ENCODE measurements around the gene RPN2.

The RPN2 gene

DNA sequence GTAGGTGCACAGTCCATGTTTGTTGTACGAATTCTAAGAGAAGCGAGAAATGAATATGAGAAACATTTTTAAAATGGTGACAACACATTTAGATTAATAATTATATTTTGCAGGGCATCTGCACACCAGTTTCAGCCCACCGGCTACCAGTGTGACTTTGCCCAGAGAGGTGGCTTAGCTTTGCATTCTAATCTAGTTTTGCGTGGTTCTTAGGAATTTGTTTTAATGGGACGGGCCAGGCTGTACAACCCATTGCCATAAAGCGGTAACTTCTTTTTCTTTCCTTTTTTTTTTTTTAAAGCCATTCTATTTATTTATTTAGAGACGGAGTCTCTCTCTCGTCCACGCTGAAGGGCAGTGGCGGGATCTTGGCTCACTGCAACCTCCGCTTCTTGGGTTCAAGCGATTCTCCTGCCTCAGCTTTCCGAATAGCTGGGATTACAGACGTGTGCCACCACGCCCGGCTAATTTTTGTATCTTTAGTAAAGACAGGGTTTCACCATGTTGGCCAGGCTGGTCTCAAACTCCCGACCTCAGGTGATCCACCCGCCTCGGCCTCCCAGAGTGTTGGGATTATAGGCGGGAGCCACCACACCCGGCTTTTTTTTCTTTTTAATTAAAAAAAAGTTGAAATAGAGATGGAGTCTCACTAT lies 111.2 kb downstream of the RPN2 start:
- no peak for DNase-seq (ENCODE audit: extremely low spot score)
- no peak for TF ChIP-seq CTBP1 (IDR thresholded peaks at IDR 0.05; ENCODE audit: borderline replicate concordance)
- TF ChIP-seq, protein P1, sequence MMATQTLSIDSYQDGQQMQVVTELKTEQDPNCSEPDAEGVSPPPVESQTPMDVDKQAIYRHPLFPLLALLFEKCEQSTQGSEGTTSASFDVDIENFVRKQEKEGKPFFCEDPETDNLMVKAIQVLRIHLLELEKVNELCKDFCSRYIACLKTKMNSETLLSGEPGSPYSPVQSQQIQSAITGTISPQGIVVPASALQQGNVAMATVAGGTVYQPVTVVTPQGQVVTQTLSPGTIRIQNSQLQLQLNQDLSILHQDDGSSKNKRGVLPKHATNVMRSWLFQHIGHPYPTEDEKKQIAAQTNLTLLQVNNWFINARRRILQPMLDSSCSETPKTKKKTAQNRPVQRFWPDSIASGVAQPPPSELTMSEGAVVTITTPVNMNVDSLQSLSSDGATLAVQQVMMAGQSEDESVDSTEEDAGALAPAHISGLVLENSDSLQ (IDR thresholded peaks at IDR 0.05), result no peak
- TF ChIP-seq LEF1 (IDR thresholded peaks at IDR 0.05; ENCODE audit: borderline replicate concordance), result no peak
- ChIA-PET POLR2A (interaction anchor here (1.2 to 2.0 kb wide), 4 partner anchors 9 to 54 kb away, joined by 4 to 13 read pairs (median 5); no protein-coding TSS in a partner anchor), CTCF (no interaction called here)

Data from HEK293T (cell line).